SU-DHL-6 (cell line): ENCODE measurements around the gene PTTG1IP.

ENCODE experiments used
- H2AFZ ChIP-seq: fragments of 200-600 bp; sonication (generic); 2 replicates; pipeline ENCODE4 v1.6.1; 2014; ENCODE audit warnings: low read depth, mild to moderate bottlenecking, moderate library complexity, mixed read lengths, antibody characterized with exemption, low read length; ENCODE audit not compliant: severe bottlenecking
- H3F3A ChIP-seq: fragments of 200-600 bp; shearing (Covaris generic); 2 replicates; pipeline ENCODE4 v1.6.0; 2016; ENCODE audit warnings: antibody characterized with exemption, mild to moderate bottlenecking; ENCODE audit not compliant: insufficient read depth
- H3K27ac ChIP-seq: fragments of 200-600 bp; sonication (generic); 2 replicates; pipeline ENCODE4 v1.5.1; 2016; ENCODE audit warnings: low read depth, mild to moderate bottlenecking, low read length, moderate library complexity, mixed read lengths
- H3K27me3 ChIP-seq: fragments of 200-600 bp; sonication (generic), shearing (Covaris generic); 2 replicates; pipeline ENCODE4 v1.6.0; 2014; ENCODE audit warnings: mild to moderate bottlenecking, low read length
- H3K36me3 ChIP-seq: fragments of 200-600 bp; sonication (generic); 2 replicates; pipeline ENCODE4 v1.6.1; 2014; ENCODE audit warnings: mild to moderate bottlenecking, low read length, mixed read lengths
- H3K4me2 ChIP-seq: fragments of 300-600, 200-600 bp; shearing (Covaris generic), sonication (generic); 2 replicates; pipeline ENCODE4 v1.6.0; 2014; ENCODE audit warnings: low read length, low read depth, mild to moderate bottlenecking; ENCODE audit not compliant: poor library complexity, severe bottlenecking
- H3K4me3 ChIP-seq: fragments of 200-600 bp; sonication (generic); 2 replicates; pipeline ENCODE4 v1.5.1; 2014; ENCODE audit warnings: antibody characterized with exemption, low read length, mild to moderate bottlenecking, mixed read lengths; ENCODE audit not compliant: insufficient read depth, poor library complexity, severe bottlenecking
- H3K79me2 ChIP-seq: fragments of 200-600 bp; sonication (generic); 2 replicates; pipeline ENCODE4 v1.6.1; 2014; ENCODE audit warnings: mild to moderate bottlenecking, low read length, moderate library complexity; ENCODE audit not compliant: insufficient read depth
- H3K9ac ChIP-seq: fragments of 200-600 bp; sonication (generic); 2 replicates; pipeline ENCODE4 v1.7.0; 2014; ENCODE audit warnings: mild to moderate bottlenecking, low read length
- H3K9me2 ChIP-seq: fragments of 200-600 bp; sonication (generic); replicated peaks from 2 replicates; pipeline ENCODE4 v1.6.1; 2014; ENCODE audit warnings: low read length; ENCODE audit not compliant: insufficient read depth
- H3K9me3 ChIP-seq: fragments of 200-600 bp; sonication (generic); 2 replicates; pipeline ENCODE4 v1.6.1; 2014; ENCODE audit warnings: low read length, mixed read lengths; ENCODE audit not compliant: insufficient read depth
- H4K20me1 ChIP-seq: fragments of 200-600 bp; sonication (generic); 2 replicates; pipeline ENCODE4 v1.6.1; 2014; ENCODE audit warnings: low read depth, mild to moderate bottlenecking, antibody characterized with exemption, low read length, moderate library complexity, mixed read lengths
- CTCF ChIP-seq: fragments of 200-600 bp; sonication (generic); IDR thresholded peaks from one replicate; pipeline ENCODE4 v1.5.1; 2017; ENCODE audit warnings: antibody characterized with exemption, mild to moderate bottlenecking, low read length, moderate library complexity; ENCODE audit not compliant: insufficient read depth, poor library complexity, severe bottlenecking
- EZH2phosphoT487 ChIP-seq: fragments of 200-600 bp; sonication (generic), shearing (Covaris generic); conservative IDR thresholded peaks from 2 replicates; pipeline ENCODE4 v1.6.1; 2018; ENCODE audit warnings: mild to moderate bottlenecking, antibody characterized with exemption, low read length, moderate library complexity, mixed read lengths

The PTTG1IP gene

DNA sequence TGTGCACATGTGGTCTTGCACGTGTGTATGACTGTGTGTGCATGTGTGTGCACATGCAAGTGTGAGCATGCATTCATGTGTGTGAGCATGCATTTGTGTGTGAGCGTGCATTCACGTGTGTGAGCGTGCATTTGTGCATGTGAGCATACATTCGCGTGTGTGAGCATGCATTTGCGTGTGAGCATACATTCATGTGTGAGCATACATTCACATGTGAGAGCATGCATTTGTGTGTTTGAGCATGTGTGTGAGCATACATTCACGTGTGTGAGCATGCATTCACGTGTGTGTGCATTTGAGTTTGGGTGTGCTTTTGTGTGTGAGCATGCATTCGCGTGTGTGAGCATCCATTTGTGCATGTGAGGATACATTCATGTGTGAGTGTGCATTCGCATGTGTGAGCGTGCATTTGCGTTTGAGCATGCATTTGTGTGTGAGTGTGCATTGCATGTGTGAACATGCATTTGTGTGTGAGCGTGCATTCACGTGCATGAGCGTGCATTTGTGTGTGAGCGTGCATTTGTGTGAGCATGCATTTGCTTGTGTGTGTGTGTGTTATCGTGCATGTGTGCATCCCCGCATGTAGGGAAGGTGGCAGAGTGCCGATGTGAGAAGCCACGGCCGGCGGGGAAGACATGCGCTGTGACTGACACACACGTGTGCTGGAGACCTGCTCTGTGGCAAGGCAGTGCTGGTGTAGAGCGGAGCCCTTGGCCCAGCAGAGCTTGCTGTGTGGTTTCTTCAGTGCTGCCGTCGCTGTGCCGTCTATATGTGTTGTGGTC, 29.0 kb upstream of the PTTG1IP start:
- no peaks in the 10 kb centered on the region for H3F3A ChIP-seq

GRCh38 chr21:44901391-44902074, 28.0 kb upstream of the PTTG1IP start:
- H3K27ac ChIP-seq: no peak overlapping the region
- no peak for TF ChIP-seq EZH2phosphoT487
- no peak for TF ChIP-seq CTCF
- no peaks in the 10 kb centered on the region for H3K79me2 ChIP-seq
- H2AFZ ChIP-seq: no peak overlapping the region
- H3K36me3 ChIP-seq: no peaks in the 10 kb centered on the region
- no peaks in the 10 kb centered on the region for H3F3A ChIP-seq
- H3K4me3 ChIP-seq: no peak overlapping the region
- no peaks in the 10 kb centered on the region for H4K20me1 ChIP-seq
- H3K4me2 ChIP-seq: no peak overlapping the region
- H3K9ac ChIP-seq: no peak overlapping the region
- H3K9me2 ChIP-seq: no peaks in the 10 kb centered on the region
- no peaks in the 10 kb centered on the region for H3K9me3 ChIP-seq
- no peaks in the 10 kb centered on the region for H3K27me3 ChIP-seq

More for the DNA sequence above, 29.0 kb upstream of the PTTG1IP start:
- H4K20me1 ChIP-seq: no peaks in the 10 kb centered on the region
- no peaks in the 10 kb centered on the region for H3K36me3 ChIP-seq
- no peak overlapping the region for H3K27ac ChIP-seq
- no peaks in the 10 kb centered on the region for H3K9me3 ChIP-seq
- H3K9ac ChIP-seq: no peak overlapping the region
- no peaks in the 10 kb centered on the region for H3K9me2 ChIP-seq
- no peaks in the 10 kb centered on the region for H3K79me2 ChIP-seq
- H3K4me2 ChIP-seq: no peak overlapping the region
- no peaks in the 10 kb centered on the region for H3K27me3 ChIP-seq
- H2AFZ ChIP-seq: no peak overlapping the region
- H3K4me3 ChIP-seq: no peak overlapping the region
- TF ChIP-seq EZH2phosphoT487 (no peak), CTCF (no peak)

DNA sequence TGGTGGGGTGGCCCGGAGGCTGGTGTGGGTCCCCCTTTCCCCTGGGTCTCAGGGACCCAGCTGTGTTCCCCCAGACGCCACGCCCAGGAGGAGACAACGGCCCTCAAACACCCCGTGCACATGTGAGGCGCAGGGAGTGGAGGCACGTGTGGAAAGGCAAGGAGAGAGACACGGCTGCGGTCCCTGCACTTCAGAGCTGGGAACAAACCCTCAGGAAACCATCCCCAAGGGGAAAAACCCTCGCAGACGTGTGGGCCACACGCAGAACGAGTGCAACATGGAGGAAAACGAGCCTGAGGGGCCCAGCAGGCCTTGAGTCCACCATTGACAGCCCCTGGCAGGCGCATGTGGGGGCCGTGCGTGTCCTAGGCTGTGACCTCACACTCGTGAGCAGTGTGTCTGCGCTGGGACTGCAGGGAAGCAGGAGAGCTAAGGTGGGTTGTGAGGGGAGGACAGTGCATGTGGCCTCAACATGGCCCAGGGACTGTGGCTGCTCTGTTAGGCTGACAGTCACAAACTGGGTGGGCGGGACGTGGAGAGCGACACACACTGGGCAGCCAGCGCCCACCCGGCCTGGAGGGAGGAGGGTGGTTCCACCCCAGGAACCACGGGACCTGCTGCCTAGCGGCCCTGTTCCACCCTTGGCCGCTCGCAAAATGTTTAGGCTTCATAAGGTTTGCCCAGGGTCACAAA, 27.2 kb upstream of the PTTG1IP start:
- H3K4me2 ChIP-seq: no peak overlapping the region
- H3K36me3 ChIP-seq: no peaks in the 10 kb centered on the region
- no peaks in the 10 kb centered on the region for H3K9me2 ChIP-seq
- no peak overlapping the region for H3K9ac ChIP-seq
- no peaks in the 10 kb centered on the region for H4K20me1 ChIP-seq
- no peaks in the 10 kb centered on the region for H3K9me3 ChIP-seq
- no peak overlapping the region for H3K4me3 ChIP-seq
- H3K79me2 ChIP-seq: no peaks in the 10 kb centered on the region
- TF ChIP-seq EZH2phosphoT487 (no peak), CTCF (no peak)
- no peak overlapping the region for H2AFZ ChIP-seq
- no peak overlapping the region for H3K27ac ChIP-seq
- no peaks in the 10 kb centered on the region for H3K27me3 ChIP-seq
- H3F3A ChIP-seq: no peaks in the 10 kb centered on the region
